ENCODE results near the gene ASPG.
A peak's percentile ranks its signal among the peaks of the same experiment; 100 is the strongest.

Gene ASPG

DNA sequence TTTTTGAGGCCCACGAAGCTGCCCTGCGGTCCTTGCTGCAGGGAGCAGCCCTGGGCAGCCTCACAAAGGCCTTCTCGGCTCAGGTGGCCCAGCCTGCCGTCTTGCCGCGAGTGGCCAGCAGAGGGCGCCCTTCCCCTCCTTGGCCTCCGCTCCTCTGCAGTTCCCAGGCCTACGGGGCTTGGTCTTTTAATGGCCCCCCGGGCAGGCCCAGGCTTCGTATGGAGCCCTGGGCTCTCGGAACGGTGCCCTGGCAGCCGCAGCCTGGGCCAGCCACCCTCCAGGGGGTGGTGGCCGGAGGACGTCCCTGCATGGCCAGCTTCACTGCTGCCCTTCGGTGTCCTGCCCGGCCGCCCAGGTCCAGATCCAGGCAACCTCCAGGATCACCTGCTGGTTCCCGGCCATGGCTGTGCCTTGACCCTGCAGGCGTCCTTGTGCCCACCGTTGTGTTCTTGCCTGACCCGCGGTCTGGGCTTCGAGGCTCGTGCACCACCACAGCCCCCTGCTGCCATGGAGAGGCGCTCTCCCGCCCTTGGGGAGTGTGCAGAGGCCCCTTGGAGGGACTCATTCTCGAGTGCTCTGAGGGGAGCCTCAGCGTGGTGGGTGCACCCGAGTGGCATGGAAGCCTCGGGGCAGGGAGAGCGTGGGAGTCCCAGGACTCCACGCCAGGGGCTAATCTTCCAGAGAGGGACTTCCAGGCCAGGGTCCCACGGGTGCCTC, 9.4 kb downstream of the ASPG start:
- peak; percentile 48 to 67 (median 50) for DNase-seq

DNA sequence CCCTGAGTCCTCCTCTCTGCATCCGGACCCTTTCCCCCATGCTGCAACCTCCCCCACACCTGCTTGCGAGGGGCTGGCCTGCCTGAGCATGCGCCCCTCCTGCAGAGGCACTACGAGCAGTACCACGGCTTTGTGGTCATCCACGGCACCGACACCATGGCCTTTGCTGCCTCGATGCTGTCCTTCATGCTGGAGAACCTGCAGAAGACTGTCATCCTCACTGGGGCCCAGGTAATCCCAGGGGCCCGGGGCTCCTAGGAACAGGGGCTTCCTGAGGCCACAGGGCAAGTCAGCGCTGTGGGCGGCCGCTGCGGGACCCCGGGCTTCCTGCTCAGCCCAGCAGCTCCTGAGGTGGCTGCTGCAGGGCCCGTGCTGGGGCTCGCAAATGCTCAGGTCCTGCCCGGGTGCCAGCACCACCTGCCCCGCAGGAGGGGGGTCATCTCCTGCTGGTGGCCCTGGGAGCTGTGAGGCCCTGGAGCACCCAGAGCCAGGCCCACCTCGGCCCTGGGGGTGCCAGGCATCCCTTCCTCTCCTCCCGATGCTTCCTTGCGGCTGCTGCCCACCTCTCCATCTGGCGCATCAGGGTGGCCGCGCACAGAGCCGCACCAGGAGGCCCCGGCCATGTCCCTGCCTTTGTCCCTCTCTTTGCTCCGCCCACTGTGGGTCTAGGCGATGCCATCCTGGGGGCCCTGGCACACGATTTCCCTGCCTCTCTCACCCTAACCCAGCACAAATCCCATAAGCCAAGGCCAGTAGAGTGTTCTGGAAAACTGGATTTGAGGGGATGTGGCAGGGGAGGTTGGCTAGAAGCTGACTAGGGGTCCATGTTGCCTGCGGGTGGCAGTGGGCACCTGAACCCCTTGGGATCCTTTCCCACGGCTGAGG, 10.2 kb downstream of the ASPG start:
- DNase-seq: no peak

DNA sequence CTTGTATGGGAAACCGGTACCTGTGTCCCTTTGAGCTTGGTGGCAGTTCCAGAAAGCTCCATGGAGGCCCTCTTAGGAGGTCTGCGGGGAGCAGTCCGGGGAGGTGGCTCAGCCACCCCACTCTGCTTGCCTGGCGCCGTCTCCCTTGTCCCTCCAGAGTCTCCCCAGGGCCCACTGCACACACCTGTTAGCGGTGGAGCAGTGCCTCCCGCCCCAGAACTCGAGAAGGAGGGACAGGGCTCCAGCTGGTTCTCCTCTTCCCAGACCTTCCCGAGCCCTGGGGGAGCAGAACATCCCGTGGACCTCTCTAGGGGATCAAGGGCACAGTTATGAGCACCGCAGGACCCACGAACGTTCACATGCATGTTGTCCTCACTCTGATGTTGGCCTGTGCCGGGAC, 10.8 kb downstream of the ASPG start:
- DNase-seq: no peak

DNA sequence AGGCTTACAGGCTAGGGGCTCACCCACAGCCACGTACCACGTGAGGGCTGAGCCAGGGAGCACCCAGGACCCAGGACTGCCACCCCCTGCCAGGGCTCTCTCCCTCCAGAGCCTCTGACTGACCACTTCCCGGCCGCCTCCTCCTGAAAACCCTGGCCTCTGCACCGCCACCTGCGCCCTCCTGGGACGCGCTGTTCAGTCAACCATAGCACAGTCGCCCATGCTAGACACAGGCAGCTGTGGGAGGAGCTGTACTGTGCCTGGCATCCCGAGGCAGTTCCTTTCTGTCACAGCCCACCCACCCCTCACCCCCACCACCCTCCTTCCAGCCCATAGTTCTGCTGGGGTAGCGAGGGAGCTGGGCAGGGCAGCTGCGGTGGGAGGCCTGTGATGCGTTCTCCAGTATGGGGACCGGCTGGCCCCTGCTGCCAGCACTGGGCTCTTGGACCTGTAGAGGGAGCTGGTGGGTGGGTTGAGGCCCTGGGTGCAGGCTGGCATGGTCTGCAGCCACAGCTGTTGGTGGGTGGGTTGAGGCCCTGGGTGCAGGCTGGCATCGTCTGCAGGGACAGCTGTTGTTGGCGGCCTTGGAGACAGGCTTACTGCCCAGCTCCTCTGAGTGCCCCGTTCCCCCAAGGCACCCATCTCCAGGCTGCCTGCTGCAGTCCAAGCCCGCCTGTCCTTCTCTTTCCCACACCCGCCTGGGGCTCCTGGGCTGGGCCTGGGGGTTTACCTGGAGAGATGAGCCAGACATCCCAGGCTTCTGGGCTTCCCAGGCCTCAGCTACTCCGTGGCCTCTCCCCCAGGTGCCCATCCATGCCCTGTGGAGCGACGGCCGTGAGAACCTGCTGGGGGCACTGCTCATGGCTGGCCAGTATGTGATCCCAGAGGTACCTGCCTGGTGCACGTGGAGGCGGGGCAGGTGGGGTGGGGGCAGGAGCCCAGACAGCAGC, 11.5 kb downstream of the ASPG start:
- DNase-seq: no peak

DNA sequence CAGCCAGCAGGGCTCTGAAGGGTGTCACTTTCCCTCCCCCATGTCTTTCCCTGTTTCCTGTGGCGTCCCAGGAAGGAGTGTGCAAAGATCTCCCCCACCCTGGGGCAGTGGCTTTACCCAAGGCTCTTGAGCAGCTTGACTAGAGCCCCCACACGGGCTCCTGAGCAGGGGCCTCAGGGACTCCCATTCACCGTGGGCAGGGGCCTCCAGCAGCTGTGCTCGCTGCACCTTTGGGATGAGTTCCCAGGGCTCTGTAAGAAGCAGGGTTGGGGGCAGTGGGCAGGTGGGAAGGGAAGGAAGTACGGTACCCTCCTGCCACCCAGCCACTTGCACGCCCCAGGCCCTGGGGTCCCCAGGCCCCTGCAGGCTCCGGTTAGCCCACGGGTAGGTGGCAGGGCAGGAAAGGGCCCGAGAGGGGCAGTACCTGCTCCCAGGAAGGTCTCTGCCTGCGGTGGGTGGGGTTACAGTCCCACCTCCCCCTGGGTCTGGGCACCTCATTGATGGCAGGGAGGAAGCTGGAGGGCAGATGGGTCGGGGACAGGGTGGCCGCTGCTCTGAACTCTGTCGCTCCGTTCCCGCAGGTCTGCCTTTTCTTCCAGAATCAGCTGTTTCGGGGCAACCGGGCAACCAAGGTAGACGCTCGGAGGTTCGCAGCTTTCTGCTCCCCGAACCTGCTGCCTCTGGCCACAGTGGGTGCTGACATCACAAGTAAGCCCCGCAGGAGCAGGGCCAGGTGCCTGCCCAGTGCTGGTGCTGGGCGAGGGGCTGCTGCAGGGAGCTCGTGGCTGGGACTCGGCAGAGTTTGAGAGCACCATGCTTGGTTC, 13.0 kb downstream of the ASPG start:
- DNase-seq: no peak

DNA sequence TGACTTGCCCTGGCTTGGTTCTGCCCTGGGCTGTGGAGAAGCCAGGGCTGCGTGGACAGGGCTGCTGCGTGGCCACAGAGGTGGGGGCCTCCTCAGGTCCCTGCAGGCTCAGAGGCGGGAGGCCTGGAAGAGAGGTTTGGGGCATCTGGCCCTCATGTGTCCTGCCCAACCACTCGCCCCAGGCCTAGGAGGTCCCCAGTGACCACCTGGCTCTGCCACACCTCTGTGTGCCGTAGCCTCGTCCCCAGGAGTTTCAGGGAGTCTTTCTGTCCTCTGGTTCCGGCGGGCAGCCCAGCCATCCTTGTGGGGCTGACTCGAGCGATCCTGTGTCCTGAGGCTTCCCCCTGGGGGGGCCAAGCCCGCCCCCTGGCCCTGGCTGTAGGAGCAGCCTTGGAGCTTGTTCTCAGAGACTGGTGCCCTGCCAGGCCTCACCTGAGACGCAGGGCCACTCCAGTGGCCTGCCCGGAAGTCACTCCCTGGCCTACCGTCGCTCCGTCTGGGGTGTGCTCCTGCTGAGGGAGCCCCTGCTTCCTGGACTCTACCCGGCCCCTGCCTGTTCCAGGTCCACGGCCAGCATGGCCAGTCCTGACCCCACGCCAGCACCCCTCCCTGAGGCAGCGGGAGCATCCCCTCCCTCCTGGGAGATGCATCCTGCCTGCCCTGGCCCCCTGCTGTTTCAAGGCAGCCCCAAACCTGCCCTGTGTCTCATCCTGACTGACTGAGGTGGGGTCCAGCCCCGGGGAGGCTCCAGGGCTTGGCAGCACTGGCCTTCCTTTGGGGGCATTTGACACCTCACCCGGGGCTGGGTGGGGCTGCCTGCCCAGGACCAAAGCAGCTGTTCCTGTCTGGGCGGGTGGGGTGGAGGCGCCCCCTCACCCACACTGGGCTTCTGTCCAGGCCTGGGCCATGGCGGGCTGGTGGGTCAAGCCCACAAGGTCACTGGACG, 13.9 kb downstream of the ASPG start:
- no peak for DNase-seq

DNA sequence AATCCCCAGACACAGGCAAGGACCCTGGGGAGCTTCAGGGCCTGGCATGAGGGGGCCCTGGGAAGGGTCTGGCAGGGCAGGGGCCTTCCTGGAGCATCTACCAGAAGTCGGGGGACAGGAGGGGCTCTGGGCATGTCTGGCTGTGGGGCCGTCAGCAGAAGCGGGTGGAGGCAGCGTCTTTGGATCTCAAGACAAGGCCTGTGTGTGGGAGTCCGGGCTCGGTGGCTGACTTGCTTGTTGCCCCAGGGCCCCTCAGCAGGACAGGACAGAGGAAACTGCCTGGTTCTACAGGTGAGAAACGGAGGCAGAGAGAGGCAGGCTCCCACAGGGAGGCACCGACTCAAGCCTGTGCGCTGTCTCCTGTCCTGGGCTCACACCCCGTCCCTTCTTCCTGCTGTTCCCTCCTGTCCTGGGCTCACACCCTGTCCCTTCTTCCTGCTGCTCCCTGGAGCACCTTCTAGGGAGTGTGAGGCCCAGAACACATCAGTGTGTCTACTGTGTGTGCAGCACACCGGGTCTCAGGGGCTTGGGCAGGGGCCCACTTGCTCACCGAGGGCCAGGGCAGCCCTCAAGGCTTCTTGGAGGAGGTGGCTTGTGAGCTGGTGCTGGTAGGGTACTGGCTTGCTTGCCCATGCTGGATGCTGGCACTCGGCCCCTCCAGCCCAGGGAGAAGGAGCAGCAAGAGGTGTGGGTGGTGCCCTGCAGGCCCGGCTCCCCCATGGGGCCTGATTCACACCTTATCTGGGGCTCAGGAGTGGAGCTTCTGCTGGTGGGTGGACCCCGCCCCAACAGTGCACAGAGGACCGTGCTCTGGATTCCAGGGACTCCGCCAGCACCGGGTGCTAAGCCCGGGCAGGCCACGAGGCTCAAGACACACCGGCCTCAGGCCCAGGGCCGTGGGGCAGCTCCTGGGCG, 14.9 kb downstream of the ASPG start:
- no peak for DNase-seq

DNA sequence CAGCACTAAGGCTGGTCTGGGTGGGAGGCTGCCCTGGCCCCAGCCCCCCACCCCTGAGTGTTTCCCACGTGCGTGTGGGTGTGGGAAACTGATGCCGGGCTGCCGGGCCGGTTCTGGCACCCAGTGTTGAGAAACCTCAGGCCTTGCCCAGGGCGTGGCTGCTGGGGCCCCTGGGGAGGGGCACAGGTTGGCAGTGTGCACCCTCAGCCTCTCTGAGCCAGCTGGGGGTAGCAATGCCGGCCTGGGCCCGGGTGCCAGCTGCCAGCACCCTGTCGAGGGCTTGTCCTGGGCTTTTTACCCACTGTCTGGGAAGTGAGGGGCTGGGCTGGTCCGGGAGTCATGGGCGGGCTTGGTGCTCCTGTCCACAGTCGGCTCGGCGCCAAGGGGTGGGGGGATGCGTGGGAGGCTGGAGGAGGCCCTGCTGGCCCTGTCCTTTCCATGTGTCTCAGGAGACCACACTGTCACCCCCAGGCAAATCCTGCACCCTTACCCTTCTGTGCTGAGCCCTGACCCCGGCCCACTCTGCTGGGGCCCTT, 15.7 kb downstream of the ASPG start:
- DNase-seq: no peak

DNA sequence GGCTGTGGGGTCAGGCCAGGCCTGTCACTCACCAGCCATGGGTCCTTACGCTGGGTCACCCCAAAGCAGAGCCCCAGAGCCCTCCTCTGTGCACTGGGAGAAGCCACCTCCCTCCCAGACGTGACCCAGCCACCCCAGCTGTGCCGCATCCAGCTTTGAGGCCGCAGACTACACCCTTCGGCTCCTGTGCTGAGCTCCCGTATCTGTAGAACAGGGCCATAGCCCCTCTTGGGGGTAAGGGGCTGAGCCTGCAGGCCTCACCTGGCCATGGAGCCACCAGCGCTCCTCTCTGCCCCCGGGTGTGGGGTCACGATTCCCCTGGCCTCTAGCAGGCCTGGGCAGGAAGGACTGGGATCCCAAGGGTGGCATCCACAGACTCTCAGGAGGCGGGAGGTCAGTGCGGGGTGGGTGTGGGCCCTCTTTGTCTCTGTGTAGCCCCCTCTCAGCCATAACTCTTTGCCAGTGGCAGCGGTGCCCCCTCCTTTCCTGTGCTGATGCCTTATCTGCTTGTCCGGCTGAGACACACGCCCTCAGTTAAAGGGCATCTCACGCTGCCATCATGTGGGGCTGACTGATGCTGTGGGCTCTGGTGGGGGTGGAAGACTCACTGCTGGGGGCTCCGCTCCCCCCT, 16.3 kb downstream of the ASPG start:
- DNase-seq: no peak

DNA sequence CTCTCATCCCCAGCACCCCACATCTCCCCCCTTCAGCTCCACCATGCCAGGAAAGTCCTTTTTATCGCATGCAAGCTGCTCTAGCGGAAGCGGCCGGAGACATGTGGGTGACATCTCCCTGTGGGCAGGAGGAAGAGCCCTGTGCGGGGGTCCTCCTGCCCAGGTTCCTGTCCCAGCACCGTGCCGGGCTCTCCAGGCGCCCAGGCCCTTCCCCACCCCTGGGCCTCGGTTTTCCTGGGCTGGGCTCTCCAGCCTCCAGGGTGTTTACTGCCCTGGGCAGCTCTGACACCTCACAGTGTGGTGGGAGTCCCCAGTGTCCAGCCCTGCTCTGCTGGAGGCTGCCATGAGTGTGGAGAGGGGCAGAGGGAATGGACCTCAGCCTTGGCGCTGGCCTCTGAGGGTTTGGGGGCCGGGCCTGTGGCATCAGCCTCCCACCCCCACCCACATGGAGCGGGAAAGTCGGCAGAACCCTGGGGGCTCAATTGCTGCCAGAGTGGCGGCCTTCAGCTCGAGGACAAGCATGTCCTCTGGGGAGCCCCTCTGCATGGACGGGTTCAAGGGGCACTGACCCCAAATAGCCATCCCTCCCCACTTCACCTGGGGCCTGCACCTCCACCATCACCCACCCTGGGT, 16.9 kb downstream of the ASPG start:
- DNase-seq: no peak

DNA sequence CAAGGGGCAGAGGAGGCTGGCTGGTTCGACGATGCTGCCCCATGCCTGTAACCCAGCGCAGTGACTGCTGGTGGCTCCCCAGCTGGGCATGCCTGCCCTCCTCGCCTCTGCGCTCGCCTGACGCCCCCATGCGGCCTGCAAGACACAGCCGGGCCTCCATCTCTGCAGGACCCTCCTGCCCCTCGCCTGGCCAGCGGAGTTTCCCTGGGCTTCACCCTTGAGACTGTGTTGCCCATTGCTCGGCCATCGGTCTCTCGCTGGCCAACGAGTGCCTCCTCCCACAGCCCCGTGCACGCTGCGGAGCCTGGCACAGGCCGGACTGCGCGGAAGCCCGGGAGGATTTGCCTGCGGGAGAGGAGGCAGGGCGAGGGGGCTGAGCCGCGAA, 17.6 kb downstream of the ASPG start:
- DNase-seq: no peak

DNA sequence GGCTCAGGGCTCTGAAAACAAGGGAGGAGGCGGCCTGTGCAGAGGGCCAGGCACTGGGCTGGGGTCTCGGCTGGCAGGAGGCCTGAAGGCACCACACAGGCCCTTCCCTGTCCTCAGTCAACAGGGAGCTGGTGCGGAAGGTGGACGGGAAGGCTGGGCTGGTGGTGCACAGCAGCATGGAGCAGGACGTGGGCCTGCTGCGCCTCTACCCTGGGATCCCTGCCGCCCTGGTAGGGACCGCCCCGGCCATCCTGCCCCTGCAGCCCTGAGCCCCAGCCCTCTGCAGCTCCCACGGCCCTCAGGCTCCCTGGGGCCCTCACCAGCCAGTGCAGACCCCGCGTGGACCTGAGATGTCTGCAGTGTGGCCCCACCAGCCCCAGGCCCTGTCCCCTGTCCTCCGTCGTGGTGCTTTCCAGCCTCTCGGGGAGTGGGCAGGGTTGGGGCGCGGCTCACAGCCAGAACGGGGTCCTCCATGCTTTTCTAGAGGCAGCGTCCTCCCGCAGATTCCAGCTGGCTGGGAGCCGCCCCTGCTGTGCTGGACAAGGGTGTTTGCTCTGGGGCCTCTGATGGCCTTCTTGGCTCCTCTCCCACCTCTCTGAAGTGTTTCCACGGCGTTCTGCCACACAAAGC, 18.1 kb downstream of the ASPG start:
- no peak for DNase-seq

DNA sequence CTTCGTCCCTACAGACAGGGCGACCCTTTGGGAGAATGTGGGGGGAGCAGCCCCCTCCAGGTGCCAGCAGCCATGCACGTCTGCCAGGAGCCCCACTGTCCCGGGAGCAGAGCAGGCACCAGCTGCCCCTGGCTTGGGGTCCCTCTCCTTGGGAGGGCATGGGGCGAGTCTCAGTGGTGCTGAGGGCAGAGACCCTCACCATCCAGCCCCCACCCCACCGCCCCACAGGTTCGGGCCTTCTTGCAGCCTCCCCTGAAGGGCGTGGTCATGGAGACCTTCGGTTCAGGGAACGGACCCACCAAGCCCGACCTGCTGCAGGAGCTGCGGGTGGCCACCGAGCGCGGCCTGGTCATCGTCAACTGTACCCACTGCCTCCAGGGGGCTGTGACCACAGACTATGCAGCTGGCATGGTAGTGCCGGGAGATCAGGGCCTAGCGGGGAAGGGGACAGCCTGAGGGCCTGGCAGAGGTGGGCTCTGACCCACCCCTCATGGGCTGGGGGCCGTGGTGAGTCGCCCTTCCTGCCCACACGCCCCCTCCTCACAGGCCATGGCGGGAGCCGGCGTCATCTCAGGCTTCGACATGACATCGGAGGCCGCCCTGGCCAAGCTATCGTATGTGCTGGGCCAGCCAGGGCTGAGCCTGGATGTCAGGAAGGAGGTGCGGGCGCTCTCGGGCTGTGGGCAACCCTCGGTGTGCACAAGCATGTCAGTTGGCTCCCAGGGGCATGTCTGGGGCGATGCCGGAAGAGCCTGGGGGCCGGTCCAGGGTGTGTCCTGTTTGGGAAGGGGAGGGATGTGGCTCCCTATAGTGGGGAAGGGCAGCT, 18.8 kb downstream of the ASPG start:
- no peak for DNase-seq

DNA sequence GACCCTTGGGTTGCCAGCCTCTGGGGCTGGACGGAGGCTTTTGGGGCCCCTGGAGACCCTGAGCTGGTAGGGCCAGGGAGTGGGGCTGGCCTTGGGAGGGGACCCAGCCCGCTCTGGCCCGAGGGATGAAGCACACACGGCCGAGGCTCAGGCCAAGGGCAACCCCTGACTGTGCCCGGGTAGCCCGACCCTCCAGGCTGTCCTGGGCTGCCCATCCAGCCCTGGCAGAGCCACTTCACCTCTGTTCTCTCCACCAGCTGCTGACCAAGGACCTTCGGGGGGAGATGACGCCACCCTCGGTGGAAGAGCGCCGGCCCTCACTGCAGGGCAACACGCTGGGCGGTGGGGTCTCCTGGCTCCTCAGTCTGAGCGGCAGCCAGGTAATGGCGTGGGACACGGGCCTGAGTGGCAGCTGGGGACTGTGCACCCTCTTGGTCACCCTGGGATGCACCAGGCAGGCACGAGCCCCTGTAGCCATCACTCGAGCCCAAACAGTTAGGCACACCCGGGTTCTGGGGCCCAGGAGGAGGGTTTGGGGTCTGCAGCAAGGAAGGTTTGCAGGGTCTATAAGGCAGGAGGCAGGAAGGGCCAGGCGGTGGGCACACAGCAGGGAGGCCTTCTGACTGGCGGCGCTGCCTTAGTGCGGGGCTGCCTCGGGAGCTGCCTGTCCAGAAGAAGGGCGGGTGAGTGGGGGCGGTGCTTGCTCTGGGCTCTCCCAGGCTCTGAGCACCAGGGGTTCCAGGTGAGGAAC, 19.7 kb downstream of the ASPG start:
- DNase-seq: no peak

DNA sequence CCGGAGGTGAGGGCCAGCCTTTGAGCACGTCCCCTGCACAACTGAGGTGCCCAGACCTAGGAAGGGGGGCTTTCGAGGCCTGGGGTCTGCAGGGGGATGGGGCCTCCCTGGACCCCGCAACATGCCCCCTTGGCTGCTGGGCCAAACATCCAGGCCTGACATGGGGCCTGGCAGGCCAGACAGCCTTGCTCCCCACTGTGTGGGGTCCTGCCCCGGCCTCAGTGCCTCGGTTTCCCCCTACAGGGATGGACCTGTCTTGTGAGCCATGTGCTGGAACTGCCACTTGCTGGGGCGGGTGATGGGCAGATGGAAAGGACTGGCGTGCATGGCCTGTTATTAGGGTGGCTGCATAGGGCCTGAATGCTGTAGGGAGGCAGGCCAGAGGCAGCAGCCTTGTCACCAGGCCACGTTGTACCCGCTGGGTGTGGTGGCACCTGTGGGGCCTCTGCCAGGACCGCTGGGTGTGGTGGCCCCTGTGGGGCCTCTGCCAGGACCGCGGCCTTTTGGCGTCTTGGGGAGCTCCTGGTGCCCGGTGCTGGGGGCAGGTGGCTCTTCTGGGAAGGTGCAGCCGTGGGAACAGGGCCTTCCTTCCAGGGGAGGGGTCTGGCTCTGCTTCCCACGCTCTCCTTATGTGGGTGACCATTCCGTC, 20.4 kb downstream of the ASPG start:
- DNase-seq: no peak

DNA sequence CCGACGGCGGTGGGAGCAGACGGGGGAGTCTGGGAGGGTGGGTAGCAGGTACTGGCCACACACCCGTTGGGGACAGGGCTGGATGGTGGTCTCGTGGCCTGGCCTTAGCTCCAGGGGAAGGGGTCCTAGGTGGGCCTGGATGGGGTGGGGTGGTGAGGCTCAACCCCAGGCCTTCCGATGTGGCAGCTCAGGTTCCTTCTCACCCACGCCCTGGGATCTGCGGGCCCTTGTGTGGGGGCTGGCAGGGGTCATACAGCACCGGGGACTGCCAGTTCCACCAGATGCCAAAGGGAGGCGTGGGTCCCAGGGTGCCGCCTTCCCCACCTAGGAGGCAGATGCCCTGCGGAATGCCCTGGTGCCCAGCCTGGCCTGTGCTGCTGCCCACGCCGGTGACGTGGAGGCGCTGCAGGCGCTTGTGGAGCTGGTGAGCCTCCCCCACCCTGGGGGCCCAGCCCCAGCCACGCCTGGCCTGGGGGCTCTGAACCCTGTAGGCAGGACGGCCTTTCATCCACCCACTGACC, 21.0 kb downstream of the ASPG start:
- DNase-seq: no peak
